ENCODE measurements around the gene NMT1.

- TF ChIP-seq POLR2AphosphoS5 (IDR thresholded peaks at IDR 0.05): peak; percentile 29 to 44
- TF ChIP-seq, protein P1, sequence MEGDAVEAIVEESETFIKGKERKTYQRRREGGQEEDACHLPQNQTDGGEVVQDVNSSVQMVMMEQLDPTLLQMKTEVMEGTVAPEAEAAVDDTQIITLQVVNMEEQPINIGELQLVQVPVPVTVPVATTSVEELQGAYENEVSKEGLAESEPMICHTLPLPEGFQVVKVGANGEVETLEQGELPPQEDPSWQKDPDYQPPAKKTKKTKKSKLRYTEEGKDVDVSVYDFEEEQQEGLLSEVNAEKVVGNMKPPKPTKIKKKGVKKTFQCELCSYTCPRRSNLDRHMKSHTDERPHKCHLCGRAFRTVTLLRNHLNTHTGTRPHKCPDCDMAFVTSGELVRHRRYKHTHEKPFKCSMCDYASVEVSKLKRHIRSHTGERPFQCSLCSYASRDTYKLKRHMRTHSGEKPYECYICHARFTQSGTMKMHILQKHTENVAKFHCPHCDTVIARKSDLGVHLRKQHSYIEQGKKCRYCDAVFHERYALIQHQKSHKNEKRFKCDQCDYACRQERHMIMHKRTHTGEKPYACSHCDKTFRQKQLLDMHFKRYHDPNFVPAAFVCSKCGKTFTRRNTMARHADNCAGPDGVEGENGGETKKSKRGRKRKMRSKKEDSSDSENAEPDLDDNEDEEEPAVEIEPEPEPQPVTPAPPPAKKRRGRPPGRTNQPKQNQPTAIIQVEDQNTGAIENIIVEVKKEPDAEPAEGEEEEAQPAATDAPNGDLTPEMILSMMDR (IDR thresholded peaks at IDR 0.05): no peak
- peak in 3 of 4 donors; percentile 29 to 53 (median 39) for TF ChIP-seq POLR2A (IDR thresholded peaks at IDR 0.05)
Measured at GRCh38 chr17:45052052-45052772, 8.9 kb upstream of the NMT1 start.

All from upper lobe of left lung (tissue), 4 donors.